ENCODE results near the gene FNDC7. TPM values are rescaled to one million over a fixed set of nuclear protein-coding genes. Genes with fewer than 3 reads are reported as not detected.
"Not testable (repeated sequence)": the region's sequence is repeated elsewhere in the genome, so short reads cannot be mapped to it uniquely, and the experiment has no call there.

FNDC7 gene, protein sequence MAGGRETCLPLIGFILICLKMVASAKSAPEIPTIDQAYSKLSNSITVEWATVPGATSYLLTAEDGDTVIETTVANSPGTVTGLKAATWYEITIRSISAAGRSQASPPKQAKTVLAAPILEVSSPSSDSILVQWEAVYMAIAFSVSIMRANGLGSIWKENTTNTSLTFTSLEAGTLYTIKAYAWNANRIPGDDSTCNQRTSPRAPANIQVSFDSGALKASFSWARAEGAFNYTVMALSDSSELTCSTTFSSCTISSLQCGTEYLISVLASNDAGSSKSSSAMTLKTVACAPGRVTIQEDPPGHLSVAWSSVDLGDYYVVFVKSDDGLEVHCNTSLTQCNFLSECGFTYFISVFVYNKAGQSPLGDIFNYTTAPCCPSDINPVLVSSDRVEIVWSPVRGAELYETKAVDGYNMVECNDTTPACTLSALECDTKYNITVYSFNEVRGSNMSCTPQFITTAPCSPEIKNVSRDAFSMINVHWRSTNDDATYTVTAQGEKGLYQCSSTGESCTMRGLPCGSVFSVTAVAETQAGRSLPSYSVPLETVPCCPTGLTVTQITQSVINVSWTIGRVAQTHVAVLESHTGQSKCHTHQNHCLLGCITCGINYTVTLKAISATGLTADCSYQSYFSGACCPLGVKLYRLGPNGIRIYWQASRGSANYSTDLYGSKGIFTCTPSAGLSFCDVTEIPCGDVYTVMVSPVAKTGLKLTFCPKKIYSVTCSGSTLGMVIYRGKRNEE
- not detected in 2 replicates for total RNA-seq (ENCODE audit: low replicate concordance)
- long read RNA-seq, result 0 reads

DNA sequence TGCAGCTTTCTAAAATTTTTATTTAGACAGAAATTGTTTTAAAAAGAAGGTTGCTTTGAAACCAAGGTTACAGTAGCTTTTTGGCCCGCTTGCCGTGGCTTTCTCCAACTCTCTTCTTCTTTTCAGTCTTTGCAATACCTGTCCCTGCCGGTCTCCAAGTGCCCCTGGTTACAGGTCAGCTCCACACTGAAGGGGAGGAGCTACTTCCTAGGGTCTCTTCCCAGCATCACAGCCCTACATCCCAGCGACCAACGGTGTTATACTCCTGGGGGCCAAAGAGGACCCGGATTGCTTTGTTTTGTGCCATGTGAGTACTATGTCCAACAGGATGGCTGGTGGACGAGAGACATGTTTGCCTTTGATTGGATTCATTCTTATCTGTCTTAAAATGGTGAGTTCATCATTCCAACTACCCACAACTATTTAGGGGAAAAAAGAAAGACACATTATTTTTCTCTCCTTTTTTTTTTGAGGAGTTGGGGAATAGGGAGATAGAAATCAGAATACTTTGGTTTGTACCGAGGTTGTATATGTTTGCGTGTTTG, at the start of gene FNDC7:
FNDC7 (plus strand) TSS at position 303 of the 545 bp plus-strand sequence; CDS start at position 329, 26 bp downstream.
- H3K4me3 Mint-ChIP-seq, result no peak within 1 kb of the TSS
- H3K27me3 Mint-ChIP-seq, result peaks cover 26% of the 10 kb centered on the region
- no peaks in the 10 kb centered on the region for H3K4me1 Mint-ChIP-seq (ENCODE audit: unreplicated experiment)
- DNase-seq (ENCODE audit: extremely low spot score, unreplicated experiment), result no peak
- H3K27ac Mint-ChIP-seq, result no peak within 1 kb of the TSS
- H3K9me3 Mint-ChIP-seq, result no peaks in the 10 kb centered on the region
- no peaks in the 10 kb centered on the region for H3K36me3 Mint-ChIP-seq
- TF ChIP-seq, protein P1, sequence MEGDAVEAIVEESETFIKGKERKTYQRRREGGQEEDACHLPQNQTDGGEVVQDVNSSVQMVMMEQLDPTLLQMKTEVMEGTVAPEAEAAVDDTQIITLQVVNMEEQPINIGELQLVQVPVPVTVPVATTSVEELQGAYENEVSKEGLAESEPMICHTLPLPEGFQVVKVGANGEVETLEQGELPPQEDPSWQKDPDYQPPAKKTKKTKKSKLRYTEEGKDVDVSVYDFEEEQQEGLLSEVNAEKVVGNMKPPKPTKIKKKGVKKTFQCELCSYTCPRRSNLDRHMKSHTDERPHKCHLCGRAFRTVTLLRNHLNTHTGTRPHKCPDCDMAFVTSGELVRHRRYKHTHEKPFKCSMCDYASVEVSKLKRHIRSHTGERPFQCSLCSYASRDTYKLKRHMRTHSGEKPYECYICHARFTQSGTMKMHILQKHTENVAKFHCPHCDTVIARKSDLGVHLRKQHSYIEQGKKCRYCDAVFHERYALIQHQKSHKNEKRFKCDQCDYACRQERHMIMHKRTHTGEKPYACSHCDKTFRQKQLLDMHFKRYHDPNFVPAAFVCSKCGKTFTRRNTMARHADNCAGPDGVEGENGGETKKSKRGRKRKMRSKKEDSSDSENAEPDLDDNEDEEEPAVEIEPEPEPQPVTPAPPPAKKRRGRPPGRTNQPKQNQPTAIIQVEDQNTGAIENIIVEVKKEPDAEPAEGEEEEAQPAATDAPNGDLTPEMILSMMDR (conservative IDR thresholded peaks at IDR 0.05), result no peak

DNA sequence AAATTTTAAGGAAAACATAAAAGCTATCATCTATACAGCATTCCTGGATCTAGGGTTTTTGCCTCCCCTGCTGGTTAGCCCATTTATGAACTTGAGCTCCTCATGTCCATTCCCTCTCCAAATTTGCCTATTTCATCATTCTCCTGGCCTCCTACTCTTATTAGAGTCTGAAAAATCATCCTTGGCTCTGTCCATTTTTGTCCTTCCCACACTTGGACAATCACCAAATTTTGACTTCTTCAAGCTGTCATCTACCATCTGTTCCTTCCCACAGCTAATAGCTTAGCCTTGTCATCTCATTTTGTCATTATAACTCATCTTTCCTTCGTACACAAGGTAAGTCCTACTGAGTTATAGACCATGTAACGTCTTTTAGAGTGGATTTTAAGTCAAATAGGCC, 49.6 kb upstream of the FNDC7 start:
- TF ChIP-seq, protein P1 (conservative IDR thresholded peaks at IDR 0.05), result no peak
- Mint-ChIP-seq H3K27ac (no peak overlapping the region), H3K9me3 (no peaks in the 10 kb centered on the region), H3K27me3 (no peaks in the 10 kb centered on the region), H3K4me1 (ENCODE audit: unreplicated experiment) (no peaks in the 10 kb centered on the region), H3K36me3 (no peaks in the 10 kb centered on the region), H3K4me3 (peak overlapping the region; percentile 44)
- DNase-seq (ENCODE audit: extremely low spot score, unreplicated experiment), result no peak

DNA sequence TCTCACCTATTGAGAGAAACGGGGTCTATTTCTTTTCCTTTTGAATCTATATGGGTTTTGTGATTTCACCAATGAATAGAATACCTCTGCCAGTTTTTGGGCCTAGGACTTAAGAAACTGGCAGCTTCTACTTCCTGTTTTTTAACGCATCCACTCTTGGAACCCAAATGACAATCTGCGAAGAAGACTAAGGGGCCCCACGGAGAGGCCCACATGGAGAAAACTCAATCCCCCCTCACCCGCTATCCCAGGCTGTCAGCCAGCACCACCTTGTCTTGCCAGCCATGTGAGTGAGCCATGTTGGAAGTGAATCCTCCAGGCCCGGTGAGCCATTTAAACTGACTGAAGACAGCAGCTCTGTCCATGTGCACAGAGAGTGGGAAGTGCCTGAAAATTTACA, 48.2 kb upstream of the FNDC7 start:
- Mint-ChIP-seq H3K4me1 (ENCODE audit: unreplicated experiment) (no peaks in the 10 kb centered on the region), H3K9me3 (no peaks in the 10 kb centered on the region), H3K36me3 (no peaks in the 10 kb centered on the region), H3K4me3 (no peak overlapping the region), H3K27ac (no peak overlapping the region), H3K27me3 (no peaks in the 10 kb centered on the region)
- DNase-seq (ENCODE audit: extremely low spot score, unreplicated experiment), result no peak
- TF ChIP-seq, protein P1 (conservative IDR thresholded peaks at IDR 0.05), result no peak

DNA sequence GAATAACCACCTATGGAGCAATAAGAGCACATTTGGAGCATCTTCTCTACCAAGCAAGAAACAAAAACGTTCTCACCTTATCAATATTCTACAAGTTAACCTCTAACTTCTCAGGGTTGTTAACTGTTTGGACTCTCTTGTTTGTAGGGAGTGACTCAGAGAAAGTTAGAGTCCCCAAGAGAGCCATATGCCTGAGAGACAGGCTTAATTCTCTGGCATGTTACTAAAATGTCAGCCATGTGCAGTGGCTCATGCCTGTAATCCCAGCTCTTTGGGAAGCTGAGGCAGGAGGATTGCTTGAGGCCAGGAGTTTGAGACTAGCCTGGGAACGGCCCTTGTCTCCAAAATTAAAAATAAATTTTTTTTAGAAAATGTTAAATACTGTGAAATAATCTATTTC, 47.6 kb upstream of the FNDC7 start:
- no peaks in the 10 kb centered on the region for H3K9me3 Mint-ChIP-seq
- no peak overlapping the region for H3K27ac Mint-ChIP-seq
- no peaks in the 10 kb centered on the region for H3K27me3 Mint-ChIP-seq
- no peak for DNase-seq (ENCODE audit: extremely low spot score, unreplicated experiment)
- no peak overlapping the region for H3K4me3 Mint-ChIP-seq
- no peaks in the 10 kb centered on the region for H3K4me1 Mint-ChIP-seq (ENCODE audit: unreplicated experiment)
- TF ChIP-seq, protein P1 (conservative IDR thresholded peaks at IDR 0.05), result no peak
- H3K36me3 Mint-ChIP-seq, result no peaks in the 10 kb centered on the region

DNA sequence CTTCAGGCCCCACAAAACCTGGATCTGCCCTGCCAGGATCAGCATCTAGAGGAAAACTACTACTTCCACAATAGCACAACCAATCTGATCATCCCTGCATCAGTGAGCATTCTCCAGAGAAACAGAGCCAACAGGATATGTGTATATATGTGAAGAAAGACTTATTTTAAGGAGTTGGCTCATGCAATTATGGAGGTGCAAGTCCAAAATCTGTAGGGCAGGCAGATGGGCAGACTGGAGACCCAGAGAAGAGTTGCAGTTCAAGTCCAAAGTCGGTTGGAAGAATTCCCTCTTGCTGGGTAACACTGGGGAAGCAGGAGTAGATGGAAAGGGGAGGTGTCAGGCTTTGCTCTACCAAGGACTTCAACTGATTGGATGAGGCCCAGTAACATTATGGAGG, 46.9 kb upstream of the FNDC7 start:
- TF ChIP-seq, protein P1 (conservative IDR thresholded peaks at IDR 0.05), result no peak
- H3K36me3 Mint-ChIP-seq, result no peaks in the 10 kb centered on the region

DNA sequence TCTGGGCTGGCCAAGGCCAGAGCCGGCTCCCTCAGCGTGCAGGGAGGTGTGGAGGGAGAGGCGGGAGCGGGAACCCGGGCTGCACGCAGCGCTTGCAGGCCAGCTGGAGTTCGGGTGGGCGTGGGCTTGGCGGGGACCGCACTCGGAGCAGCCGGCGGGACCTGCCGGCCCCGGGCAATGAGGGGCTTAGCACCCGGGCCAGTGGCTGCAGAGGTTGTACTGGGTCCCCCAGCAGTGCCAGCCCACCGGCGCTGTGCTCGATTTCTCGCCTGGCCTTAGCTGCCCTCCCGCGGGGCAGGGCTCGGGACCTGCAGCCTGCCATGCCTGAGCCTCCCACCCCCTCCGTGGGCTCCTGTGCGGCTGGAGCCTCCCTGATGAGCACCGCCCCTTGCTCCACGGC, 45.3 kb upstream of the FNDC7 start:
- H3K4me3 Mint-ChIP-seq; H3K36me3 Mint-ChIP-seq; DNase-seq (ENCODE audit: extremely low spot score, unreplicated experiment); H3K9me3 Mint-ChIP-seq; H3K27ac Mint-ChIP-seq; H3K27me3 Mint-ChIP-seq; H3K4me1 Mint-ChIP-seq (ENCODE audit: unreplicated experiment): not testable (repeated sequence)

More for the DNA sequence above, 46.9 kb upstream of the FNDC7 start:
- Mint-ChIP-seq H3K4me1 (ENCODE audit: unreplicated experiment) (no peaks in the 10 kb centered on the region), H3K9me3 (no peaks in the 10 kb centered on the region), H3K4me3 (no peak overlapping the region), H3K27me3 (no peaks in the 10 kb centered on the region), H3K27ac (no peak overlapping the region)
- DNase-seq (ENCODE audit: extremely low spot score, unreplicated experiment), result no peak
